NB4 (cell line): ENCODE data around the gene MIEF1.

Experiments
- POLR2A ChIP-seq: IDR thresholded peaks from 2 replicates; pipeline ENCODE4 v1.6.1; 2011; ENCODE audit warnings: mild to moderate bottlenecking; ENCODE audit not compliant: insufficient read length; ENCODE audit errors: extremely low read depth
- TF ChIP-seq, protein P1 (sequence below): IDR thresholded peaks from one replicate; pipeline ENCODE4 v1.5.1; 2012; ENCODE audit warnings: low read depth, low read length
- TF ChIP-seq, protein P2 (sequence below): IDR thresholded peaks from 2 replicates; pipeline ENCODE4 v1.6.1; 2011; ENCODE audit warnings: low read depth, low read length

DNA sequence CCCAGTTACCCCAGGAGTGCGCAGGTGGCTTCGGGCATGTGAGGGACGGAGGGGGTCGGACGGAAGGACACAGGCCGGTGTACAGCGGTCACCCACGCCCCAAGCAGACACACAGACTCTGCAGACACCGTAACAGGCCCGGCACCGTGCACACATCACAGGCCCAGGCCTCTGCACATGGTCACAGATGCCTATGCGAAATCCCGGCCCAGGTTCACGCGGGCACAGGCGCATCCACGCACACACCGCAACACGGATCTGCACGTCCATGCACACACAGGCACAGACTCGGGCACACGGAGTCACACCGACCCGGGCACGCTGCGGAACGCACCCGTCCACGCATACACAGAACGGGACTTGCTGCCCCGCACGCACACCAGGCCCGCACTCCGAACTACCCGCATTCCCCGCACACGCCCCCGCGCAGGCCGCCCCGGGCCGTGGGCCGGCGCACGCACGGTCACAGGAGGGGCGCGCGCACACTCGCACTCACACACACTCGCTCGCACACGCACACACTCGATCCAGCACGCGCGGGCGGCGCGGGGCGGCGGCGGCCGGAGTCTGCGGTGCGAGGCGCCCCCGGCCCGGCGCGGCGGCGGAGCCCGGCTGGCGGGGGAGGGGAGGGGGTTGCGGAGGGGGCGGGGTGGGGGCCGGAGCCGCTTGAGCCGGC lies 45.4 kb upstream of the MIEF1 start, which contains the start of gene MGAT3:
- TF ChIP-seq, protein P1, sequence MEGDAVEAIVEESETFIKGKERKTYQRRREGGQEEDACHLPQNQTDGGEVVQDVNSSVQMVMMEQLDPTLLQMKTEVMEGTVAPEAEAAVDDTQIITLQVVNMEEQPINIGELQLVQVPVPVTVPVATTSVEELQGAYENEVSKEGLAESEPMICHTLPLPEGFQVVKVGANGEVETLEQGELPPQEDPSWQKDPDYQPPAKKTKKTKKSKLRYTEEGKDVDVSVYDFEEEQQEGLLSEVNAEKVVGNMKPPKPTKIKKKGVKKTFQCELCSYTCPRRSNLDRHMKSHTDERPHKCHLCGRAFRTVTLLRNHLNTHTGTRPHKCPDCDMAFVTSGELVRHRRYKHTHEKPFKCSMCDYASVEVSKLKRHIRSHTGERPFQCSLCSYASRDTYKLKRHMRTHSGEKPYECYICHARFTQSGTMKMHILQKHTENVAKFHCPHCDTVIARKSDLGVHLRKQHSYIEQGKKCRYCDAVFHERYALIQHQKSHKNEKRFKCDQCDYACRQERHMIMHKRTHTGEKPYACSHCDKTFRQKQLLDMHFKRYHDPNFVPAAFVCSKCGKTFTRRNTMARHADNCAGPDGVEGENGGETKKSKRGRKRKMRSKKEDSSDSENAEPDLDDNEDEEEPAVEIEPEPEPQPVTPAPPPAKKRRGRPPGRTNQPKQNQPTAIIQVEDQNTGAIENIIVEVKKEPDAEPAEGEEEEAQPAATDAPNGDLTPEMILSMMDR = no peak
- TF ChIP-seq, protein P2, sequence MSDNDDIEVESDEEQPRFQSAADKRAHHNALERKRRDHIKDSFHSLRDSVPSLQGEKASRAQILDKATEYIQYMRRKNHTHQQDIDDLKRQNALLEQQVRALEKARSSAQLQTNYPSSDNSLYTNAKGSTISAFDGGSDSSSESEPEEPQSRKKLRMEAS = no peak
- TF ChIP-seq POLR2A = no peak
